ENCODE data around the gene COLQ. TPM values are rescaled to one million over a fixed set of nuclear protein-coding genes. Genes with fewer than 3 reads are reported as not detected.
A peak's percentile ranks its signal among the peaks of the same experiment; 100 is the strongest.

The COLQ gene
- total RNA-seq, 1 experiment from 2014 or later = 1.9 TPM

DNA sequence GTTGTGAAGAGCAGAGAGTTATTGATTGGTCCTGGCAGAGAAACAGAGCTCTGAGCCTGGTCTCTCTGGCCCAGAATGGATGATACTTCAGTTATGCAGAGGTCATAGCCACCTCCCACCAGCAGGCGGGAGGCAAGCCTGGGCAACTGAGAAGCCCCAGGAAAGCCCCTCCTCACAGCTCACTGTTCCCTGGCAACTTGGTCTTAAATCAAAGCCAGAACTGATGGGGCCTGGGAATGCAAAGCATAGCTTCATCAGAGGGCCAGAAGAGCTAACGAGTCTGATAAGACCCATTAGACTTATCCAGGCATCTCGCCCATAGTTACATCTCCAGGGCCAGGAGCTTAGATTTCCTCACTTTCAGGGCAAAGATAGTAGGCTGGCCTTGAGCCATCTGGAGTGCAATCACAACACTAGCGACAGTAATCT, 5.5 kb upstream of the COLQ start:
- Histone ChIP-seq H3K9ac (ENCODE audit: low read length) (no peak overlapping the region), H3K4me2 (ENCODE audit: low read length) (no peak overlapping the region), H3K9me3 (ENCODE audit: control insufficient read depth in 1 of 2, insufficient read depth in 1 of 2, low read depth in 1 of 2, low read length in 2 of 2) (no peaks in the 10 kb centered on the region), H3K4me3 (replicated peaks in 1 of 2; ENCODE audit: low read depth in 1 of 2, low read length in 2 of 2) (no peak overlapping the region), H4K20me1 (ENCODE audit: insufficient read depth) (no peaks in the 10 kb centered on the region), H3K27me3 (ENCODE audit: insufficient read depth, low read length) (no peaks in the 10 kb centered on the region), H3K27ac (ENCODE audit: low read depth, low read length) (no peak overlapping the region), H3K36me3 (ENCODE audit: control insufficient read depth in 1 of 2, insufficient read depth in 2 of 2, low read length in 2 of 2) (no peaks in the 10 kb centered on the region), H3K9me2 (ENCODE audit: insufficient read depth) (no peaks in the 10 kb centered on the region), H2AFZ (ENCODE audit: low read depth, low read length, poor library complexity, severe bottlenecking) (no peak overlapping the region), H3K4me1 (ENCODE audit: control insufficient read depth in 1 of 2, insufficient read depth in 2 of 2, low read length in 2 of 2) (no peaks in the 10 kb centered on the region), H3K79me2 (ENCODE audit: insufficient read depth, low read length) (no peaks in the 10 kb centered on the region)
- DNase-seq (ENCODE audit: low read depth, low spot score) (no peak), ATAC-seq (peak; percentile 86)
- ChIA-PET POLR2A (no interaction called here), RAD21 (ENCODE audit: low non-redundant PET in 1 of 2, low total read pairs in 2 of 2, uncharacterized antibody in 2 of 2, unreplicated experiment in 2 of 2) (no interaction called here), CTCF (interaction anchor here (0.6 kb wide), 1 partner anchor 45 kb away, joined by 3 read pairs; no protein-coding TSS in a partner anchor)
- TF ChIP-seq, protein P1, sequence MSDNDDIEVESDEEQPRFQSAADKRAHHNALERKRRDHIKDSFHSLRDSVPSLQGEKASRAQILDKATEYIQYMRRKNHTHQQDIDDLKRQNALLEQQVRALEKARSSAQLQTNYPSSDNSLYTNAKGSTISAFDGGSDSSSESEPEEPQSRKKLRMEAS (IDR thresholded peaks at IDR 0.05) = no peak
- no peak for TF ChIP-seq EZH2 (IDR thresholded peaks at IDR 0.05)
- no peak for TF ChIP-seq EGR1 (IDR thresholded peaks at IDR 0.05; ENCODE audit: low read depth)
- TF ChIP-seq ZNF274 (IDR thresholded peaks at IDR 0.05; ENCODE audit: low read depth, low read length) = no peak
- no peak for TF ChIP-seq SIN3A (IDR thresholded peaks at IDR 0.05; ENCODE audit: low read depth)
- TF ChIP-seq EZH2phosphoT487 (IDR thresholded peaks at IDR 0.05; ENCODE audit: borderline replicate concordance) = no peak
- TF ChIP-seq, protein P2, sequence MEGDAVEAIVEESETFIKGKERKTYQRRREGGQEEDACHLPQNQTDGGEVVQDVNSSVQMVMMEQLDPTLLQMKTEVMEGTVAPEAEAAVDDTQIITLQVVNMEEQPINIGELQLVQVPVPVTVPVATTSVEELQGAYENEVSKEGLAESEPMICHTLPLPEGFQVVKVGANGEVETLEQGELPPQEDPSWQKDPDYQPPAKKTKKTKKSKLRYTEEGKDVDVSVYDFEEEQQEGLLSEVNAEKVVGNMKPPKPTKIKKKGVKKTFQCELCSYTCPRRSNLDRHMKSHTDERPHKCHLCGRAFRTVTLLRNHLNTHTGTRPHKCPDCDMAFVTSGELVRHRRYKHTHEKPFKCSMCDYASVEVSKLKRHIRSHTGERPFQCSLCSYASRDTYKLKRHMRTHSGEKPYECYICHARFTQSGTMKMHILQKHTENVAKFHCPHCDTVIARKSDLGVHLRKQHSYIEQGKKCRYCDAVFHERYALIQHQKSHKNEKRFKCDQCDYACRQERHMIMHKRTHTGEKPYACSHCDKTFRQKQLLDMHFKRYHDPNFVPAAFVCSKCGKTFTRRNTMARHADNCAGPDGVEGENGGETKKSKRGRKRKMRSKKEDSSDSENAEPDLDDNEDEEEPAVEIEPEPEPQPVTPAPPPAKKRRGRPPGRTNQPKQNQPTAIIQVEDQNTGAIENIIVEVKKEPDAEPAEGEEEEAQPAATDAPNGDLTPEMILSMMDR (IDR thresholded peaks at IDR 0.05 in 2 of 3, conservative IDR thresholded peaks at IDR 0.05 in 1 of 3; ENCODE audit: borderline replicate concordance in 1 of 3, insufficient read depth in 1 of 3, low read depth in 2 of 3, low read length in 2 of 3) = peak in 1 of 3 experiments; percentile 37; a peak in 2 of 6 replicates
- no peak for TF ChIP-seq CBX3 (IDR thresholded peaks at IDR 0.05; ENCODE audit: low read depth)
- BruUV-seq (replicated peaks) = no TSS peak
- intact Hi-C loops (cut with micrococcal nuclease) = no loop called here

DNA sequence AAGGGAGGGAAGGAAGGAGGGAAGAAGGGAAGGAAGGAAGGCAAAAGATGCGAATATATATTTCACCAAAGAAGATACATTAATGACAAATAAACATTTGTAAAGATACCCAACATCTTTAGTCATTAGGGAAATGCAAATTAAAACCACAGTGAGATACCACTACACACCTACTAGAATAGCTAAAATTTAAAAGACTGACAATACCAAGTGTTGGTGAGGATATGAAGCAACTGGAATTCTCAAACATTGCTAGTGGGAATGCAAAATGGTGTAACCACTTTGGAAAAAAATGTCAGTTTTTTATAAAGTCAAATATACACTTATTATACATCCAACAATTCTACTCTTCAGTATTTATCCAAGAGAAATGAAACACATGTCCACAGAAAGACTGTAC, 4.3 kb upstream of the COLQ start:
- POLR2A ChIA-PET = no interaction called here
- no peak for DNase-seq (ENCODE audit: low read depth, low spot score)
- RAD21 ChIA-PET (ENCODE audit: low non-redundant PET in 1 of 2, low total read pairs in 2 of 2, uncharacterized antibody in 2 of 2, unreplicated experiment in 2 of 2) = no interaction called here
- no peaks in the 10 kb centered on the region for H3K36me3 ChIP-seq (ENCODE audit: control insufficient read depth in 1 of 2, insufficient read depth in 2 of 2, low read length in 2 of 2)
- intact Hi-C loops (cut with micrococcal nuclease) = no loop called here
- no peak overlapping the region for H3K27ac ChIP-seq (ENCODE audit: low read depth, low read length)
- no peaks in the 10 kb centered on the region for H3K9me2 ChIP-seq (ENCODE audit: insufficient read depth)
- no peak overlapping the region for H3K9ac ChIP-seq (ENCODE audit: low read length)
- H3K79me2 ChIP-seq (ENCODE audit: insufficient read depth, low read length) = no peaks in the 10 kb centered on the region
- no TSS peak for BruUV-seq (replicated peaks)
- TF ChIP-seq JUND (IDR thresholded peaks at IDR 0.05) = no peak
- no peaks in the 10 kb centered on the region for H3K27me3 ChIP-seq (ENCODE audit: insufficient read depth, low read length)
- no peak overlapping the region for H3K4me3 ChIP-seq (replicated peaks in 1 of 2; ENCODE audit: low read depth in 1 of 2, low read length in 2 of 2)
- no peaks in the 10 kb centered on the region for H4K20me1 ChIP-seq (ENCODE audit: insufficient read depth)
- H3K4me1 ChIP-seq (ENCODE audit: control insufficient read depth in 1 of 2, insufficient read depth in 2 of 2, low read length in 2 of 2) = no peaks in the 10 kb centered on the region
- no peak overlapping the region for H2AFZ ChIP-seq (ENCODE audit: low read depth, low read length, poor library complexity, severe bottlenecking)
- no peak for ATAC-seq
- H3K4me2 ChIP-seq (ENCODE audit: low read length) = no peak overlapping the region
- CTCF ChIA-PET = no interaction called here
- no peaks in the 10 kb centered on the region for H3K9me3 ChIP-seq (ENCODE audit: control insufficient read depth in 1 of 2, insufficient read depth in 1 of 2, low read depth in 1 of 2, low read length in 2 of 2)
